LHCN-M2 (cell line): ENCODE data around the gene CST4. TPM values are rescaled to one million over a fixed set of nuclear protein-coding genes. Genes with fewer than 3 reads are reported as not detected.
"Not testable (repeated sequence)": the region's sequence is repeated elsewhere in the genome, so short reads cannot be mapped to it uniquely, and the experiment has no call there.

Experiments
- DNase-seq: peaks from one replicate; pipeline ENCODE4 v3.0.0-alpha.2; 2012; ENCODE audit warnings: low read depth
- polyA plus RNA-seq: library from polyadenylated mRNA; unstranded; fragments of >200 nt; gene quantifications from one replicate; pipeline ENCODE4 v1.2.1, GENCODE V29; 2012; ENCODE audit warnings: missing spikeins
- total RNA-seq: library from RNA; depleted of rRNA; stranded (reverse); fragments of >200 nt; gene quantifications from 2 replicates; pipeline ENCODE4 v1.2.3, GENCODE V29; 2014; rRNA removed

The CST4 gene
- not detected in 2 replicates for total RNA-seq
- not detected for polyA plus RNA-seq

- not testable (repeated sequence) for DNase-seq
Observed at GRCh38 chr20:23688684-23689398, at the start of gene CST4. CST4 (minus strand) TSS chr20:23689038; CDS start chr20:23688969, 69 bp downstream.

- DNase-seq: not testable (repeated sequence)
Observed at GRCh38 chr20:23735391-23735790, 46.6 kb upstream of the CST4 start.

GRCh38 chr20:23734949-23735348 lies 46.1 kb upstream of the CST4 start:
- not testable (repeated sequence) for DNase-seq

DNA sequence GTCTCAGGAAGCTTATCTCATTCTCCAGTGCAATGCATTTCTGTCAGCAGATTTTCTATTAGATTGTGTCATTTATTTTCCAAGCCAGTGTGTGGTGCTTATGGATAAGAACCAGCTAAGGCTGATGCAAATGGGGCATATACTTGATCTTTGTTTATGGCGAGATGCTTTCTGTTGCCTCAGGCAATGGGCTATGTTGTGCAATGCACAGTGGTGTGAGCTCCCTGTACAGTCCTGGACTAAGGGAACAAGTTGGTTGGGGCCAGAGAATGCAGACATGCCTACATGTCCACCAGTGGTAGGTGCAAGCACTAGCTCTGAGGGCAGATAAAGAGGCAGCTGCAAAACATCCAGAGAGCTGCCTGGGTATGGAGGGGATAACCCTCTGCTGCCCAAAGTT lies 45.6 kb upstream of the CST4 start:
- DNase-seq: not testable (repeated sequence)

- no peak for DNase-seq
Observed at GRCh38 chr20:23727016-23727415, 38.2 kb upstream of the CST4 start.

GRCh38 chr20:23725102-23725501 lies 36.3 kb upstream of the CST4 start:
- no peak for DNase-seq

DNA sequence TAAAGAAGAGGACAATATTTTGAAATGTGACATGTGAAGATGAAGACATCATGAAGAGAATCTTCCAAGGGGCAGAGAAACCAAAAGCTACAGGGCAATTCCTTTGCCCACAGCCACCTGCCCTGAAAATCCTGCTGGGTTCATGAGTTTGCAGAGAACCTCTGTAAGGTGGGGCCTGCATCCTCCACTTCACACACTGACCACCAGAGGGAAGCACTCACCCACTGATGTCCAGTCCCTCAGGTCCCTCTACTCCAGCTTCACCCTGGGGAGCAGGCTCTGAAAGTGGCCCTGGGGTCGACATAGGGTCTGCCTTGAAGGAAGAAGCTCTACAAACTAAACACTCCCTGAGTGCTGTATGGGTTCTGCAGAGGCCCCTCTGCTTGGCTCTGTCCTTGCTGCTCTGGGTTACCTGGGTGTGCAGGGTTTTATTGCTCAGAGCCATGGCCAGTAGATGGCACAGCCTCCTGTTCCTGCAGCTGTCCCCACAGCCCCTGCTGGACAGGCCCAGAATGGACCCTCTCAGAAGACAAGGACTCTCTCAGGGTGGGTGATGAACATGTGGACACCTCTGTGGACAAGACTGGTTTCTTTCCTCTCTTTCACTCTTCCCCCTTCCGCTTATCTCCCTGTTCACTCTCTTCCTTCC lies 34.9 kb upstream of the CST4 start:
- peak; percentile 6 for DNase-seq

GRCh38 chr20:23722851-23723250 lies 34.0 kb upstream of the CST4 start:
- not testable (repeated sequence) for DNase-seq

- no peak for DNase-seq
Observed at GRCh38 chr20:23721962-23722361, 33.1 kb upstream of the CST4 start.

DNA sequence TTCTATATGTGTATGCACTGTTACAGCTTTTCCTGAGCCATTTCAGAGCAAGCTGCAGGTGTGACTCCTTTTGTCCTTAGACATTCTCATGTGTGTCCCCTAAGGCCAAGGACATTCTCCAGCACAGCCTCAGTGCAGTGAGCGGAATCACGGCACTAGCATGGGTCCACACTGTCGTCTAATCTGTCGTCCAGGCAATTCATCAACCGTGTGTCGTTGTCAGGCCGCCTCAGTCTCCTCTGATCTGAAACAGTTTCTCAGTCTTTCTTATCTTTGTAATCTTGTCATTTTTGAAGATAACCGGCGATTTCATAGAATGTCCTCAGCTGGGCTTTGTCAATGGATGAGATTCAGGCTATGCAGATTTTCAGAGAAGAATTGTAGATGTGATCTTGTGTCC lies 30.5 kb upstream of the CST4 start:
- not testable (repeated sequence) for DNase-seq

- DNase-seq: not testable (repeated sequence)
Observed at GRCh38 chr20:23711778-23712177, 22.9 kb upstream of the CST4 start.

DNA sequence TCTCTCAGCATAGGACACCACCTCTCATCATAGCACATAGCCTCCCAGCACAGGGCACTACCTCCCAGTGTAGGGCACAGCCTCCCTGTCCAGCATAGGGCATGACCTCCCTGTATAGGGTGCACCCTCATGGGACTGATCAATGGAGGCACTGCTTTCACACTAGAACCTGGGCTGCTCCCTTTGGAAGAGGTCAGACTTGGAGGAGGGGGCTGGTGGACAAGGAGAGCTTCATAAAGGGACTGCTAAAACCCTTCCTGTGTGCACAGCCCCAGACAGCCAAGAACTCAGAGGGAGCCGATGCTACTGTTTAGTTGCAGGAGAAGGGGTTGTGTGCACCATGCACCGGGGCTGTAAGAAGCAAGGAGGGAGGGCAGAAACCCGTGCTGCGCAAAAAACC lies 21.9 kb upstream of the CST4 start:
- no peak for DNase-seq

- no peak for DNase-seq
Observed at GRCh38 chr20:23705895-23706294, 17.1 kb upstream of the CST4 start.

- no peak for DNase-seq
Observed at GRCh38 chr20:23702021-23702420, 13.2 kb upstream of the CST4 start.

DNA sequence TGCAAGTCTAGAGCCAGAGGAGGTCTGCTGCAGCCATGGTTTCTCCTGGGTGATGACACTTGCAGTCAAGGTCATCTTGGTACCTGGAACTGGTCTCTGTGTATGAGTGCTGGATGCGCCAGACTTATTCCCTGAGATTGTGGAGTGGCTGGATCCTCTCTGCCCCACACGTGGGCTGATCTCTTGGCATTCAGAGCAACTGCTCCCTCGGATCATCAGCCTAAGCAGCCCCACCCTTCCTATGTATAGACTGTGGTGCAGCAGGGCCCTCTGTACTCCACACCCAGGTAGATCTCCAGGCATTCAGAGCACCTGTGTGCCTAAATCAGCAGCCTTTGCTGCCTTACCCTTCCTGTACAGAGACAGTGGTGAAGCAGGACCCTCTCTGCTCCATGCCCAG lies 12.1 kb upstream of the CST4 start:
- no peak for DNase-seq

DNA sequence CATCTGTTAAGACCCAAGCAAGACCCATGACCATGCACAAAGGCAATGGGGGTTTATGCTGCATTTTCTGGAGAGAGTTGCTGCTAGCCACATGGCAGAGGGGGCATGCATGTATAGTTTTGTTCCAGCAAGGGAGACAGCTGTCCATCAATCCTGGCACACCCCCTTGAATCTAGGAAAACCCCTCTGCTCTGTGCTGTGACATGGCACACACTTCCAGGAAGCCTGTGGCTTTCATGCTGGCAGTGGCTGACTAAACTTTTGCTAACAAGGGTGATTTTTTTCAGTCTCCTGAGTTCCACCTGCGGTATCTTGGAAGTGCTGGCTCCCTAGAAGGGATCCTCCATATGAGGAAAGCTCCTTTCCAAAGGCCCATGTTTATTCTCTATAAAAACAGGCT lies 9.1 kb upstream of the CST4 start:
- DNase-seq: no peak

- peak; percentile 6 for DNase-seq
Observed at GRCh38 chr20:23695068-23695395, 6.2 kb upstream of the CST4 start.

- not testable (repeated sequence) for DNase-seq
Observed at GRCh38 chr20:23694178-23695067, 5.6 kb upstream of the CST4 start.

- peak; percentile 53 for DNase-seq
Observed at GRCh38 chr20:23692725-23693619, 4.1 kb upstream of the CST4 start.

DNA sequence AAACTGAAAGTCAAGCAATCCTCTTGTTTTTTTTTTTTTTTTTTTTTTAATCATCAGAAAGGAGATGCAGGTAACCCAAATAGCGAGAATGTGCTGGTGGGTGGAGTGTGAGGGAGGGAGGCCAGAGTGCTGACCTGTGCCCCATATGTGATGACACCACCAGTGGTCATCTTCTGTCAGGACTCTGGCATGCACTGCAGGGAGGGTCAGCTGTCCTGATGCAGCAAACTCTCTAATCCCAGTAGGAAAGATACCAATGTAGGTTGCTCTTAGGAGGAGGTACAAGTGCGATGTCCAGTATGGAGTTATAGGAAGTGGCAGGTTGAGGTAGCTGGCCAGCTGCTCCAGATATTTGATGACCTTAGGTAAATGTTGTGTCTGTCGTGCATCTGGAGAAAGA lies 2.8 kb upstream of the CST4 start:
- DNase-seq: peak; percentile 10

- DNase-seq: no peak
Observed at GRCh38 chr20:23690581-23690980, 1.7 kb upstream of the CST4 start.
